HG02610 (cell line): ENCODE measurements around the gene ALKBH2.

Experiments used
- ATAC-seq: cut with Tn5 transposase; IDR thresholded peaks from one replicate; pipeline ENCODE4 v1.9.1; 2021; ENCODE audit warnings: mild to moderate bottlenecking, moderate library complexity; ENCODE audit not compliant: unreplicated experiment

ALKBH2 gene

GRCh38 chr12:109114644-109115043 lies 21.4 kb upstream of the ALKBH2 start:
- no peak for ATAC-seq

- ATAC-seq: no peak
These were observed 20.5 kb upstream of the ALKBH2 start for GRCh38 chr12:109113661-109114321.

GRCh38 chr12:109112720-109113465 lies 19.6 kb upstream of the ALKBH2 start:
- no peak for ATAC-seq

GRCh38 chr12:109110988-109111495 lies 17.8 kb upstream of the ALKBH2 start:
- no peak for ATAC-seq

DNA sequence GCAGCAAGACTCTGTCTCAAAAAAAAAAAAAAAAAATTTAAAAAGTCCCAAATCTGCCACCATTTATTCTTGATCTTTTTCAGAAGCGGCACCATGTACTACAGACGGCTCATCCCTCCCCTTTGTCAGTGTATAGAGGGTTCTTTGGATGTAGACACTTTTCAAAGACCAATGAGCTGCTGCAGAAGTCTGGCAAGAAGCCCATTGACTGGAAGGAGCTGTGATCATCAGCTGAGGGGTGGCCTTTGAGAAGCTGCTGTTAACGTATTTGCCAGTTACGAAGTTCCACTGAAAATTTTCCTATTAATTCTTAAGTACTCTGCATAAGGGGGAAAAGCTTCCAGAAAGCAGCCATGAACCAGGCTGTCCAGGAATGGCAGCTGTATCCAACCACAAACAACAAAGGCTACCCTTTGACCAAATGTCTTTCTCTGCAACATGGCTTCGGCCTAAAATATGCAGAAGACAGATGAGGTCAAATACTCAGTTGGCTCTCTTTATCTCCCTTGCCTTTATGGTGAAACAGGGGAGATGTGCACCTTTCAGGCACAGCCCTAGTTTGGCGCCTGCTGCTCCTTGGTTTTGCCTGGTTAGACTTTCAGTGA lies 16.6 kb upstream of the ALKBH2 start:
- no peak for ATAC-seq

DNA sequence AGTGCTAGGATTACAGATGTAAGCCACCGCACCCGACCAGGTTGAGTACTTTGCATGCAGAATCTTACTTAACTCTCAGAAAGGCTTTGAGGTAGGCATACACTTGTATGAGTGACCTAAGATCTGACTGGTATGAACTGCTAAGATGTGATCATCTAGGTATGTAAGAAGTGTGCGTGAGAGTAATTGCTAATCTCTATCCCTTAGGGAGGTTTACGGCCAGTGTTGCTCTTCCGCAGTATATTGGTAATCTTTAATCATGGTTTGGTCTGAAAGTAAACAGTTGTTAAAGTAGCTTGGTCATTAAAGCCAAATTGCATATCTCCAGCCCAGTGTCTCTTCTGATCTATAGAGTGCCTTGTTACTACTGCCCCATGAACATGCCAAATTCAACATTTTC lies 11.9 kb upstream of the ALKBH2 start:
- ATAC-seq: no peak

- ATAC-seq: no peak
These were observed 9.2 kb upstream of the ALKBH2 start for GRCh38 chr12:109102491-109102890.

DNA sequence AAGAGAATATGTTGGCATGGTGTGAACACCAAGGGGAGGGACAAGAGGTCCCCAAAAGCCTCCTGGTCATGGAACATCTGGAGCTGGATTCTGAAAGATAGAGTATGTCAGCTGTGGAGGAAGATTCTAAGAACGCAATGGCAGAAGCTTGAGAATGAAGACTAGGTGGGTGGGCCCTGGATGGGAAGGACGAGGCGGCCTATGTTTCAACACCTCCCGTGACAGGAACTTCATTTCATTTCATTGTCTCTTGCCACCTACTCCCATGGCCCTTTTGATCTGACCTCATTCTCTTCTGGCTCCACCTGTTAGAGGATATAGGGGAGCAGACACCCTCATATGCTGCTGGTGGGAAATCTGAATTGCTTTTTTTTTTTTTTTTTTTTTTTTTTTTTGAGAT lies 7.5 kb upstream of the ALKBH2 start:
- no peak for ATAC-seq

- no peak for ATAC-seq
These were observed 6.3 kb upstream of the ALKBH2 start for GRCh38 chr12:109099431-109100020.

GRCh38 chr12:109098651-109099050 lies 5.4 kb upstream of the ALKBH2 start:
- ATAC-seq: no peak

- peak; percentile 15 for ATAC-seq
These were observed 4.9 kb upstream of the ALKBH2 start for GRCh38 chr12:109098183-109098604.

- peak; percentile 95 for ATAC-seq
These were observed 4.3 kb upstream of the ALKBH2 start, which contains the start of gene UNG for GRCh38 chr12:109097435-109098182. Gene UNG (plus strand): TSS chr12:109097597. CDS start chr12:109097680, 83 bp downstream.

- no peak for ATAC-seq
These were observed 3.8 kb upstream of the ALKBH2 start for GRCh38 chr12:109097140-109097434.

DNA sequence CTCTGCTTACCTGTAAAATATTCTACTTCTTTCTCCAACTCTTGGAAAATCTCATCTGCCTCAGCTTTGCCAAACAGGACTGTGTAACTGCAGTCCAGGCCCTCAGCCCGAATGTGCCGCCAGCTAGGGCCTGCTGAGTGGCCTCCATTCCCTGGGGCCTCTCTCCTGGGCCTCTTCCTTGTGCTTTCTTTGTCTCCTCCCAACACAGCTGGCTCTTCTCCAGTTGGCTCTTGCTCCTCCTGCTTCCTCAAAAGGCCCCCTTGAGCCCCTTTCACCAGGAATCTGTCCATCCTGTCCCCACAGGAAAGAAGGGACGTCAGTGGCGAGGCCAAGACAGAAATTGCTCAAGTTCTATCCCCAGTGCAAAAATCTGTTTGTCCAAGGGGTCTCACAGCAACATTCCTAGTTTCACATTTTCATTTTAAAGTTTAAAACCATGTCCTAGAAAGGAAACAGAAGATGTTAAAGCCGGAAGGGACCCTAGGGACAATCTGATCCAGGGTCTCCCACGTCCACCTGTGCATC lies 713 bp downstream of the ALKBH2 start:
- ATAC-seq: no peak

GRCh38 chr12:109089683-109090082 lies 3.6 kb downstream of the ALKBH2 start:
- no peak for ATAC-seq

- ATAC-seq: no peak
These were observed 4.5 kb downstream of the ALKBH2 start for GRCh38 chr12:109088818-109089217.

DNA sequence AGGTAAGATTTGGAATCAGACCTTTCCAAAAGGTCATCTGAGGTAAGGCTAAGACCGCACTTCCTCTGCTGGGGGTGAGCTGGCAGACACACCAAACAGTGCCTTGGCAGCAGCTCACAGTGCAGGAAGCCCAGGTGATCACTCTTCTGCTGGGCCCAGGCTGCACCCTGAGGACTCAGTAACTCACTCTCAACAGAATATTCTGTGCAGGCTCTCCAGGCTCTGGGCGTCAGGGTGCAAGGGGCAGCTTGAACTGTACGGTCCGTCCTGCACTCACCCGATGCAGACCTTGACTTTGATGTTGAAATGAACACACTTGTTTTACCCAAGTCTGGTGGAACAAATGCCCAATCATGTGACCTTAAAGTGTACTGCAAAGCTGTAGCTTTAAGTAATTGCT lies 6.0 kb downstream of the ALKBH2 start:
- ATAC-seq: no peak

GRCh38 chr12:109085590-109085989 lies 7.7 kb downstream of the ALKBH2 start:
- no peak for ATAC-seq

DNA sequence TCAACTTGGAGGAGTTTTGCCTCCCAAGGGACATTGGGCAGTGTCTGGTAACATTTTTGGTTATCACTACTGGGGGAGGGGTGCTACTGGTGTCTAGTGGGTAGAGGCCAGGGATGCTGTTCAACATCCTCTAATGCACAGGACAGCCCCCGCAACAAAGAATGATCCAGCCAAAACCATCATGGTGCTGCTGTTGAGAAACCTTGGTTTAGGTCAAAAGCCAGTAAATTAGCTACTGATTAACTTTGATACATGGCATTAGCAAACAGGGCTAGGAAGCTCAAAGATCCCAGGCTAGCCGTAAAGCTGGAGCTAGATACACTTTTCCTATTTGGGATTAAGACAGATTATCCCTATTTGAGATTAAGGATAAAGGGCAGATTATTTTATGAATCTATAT lies 8.8 kb downstream of the ALKBH2 start:
- no peak for ATAC-seq

GRCh38 chr12:109082751-109083150 lies 10.5 kb downstream of the ALKBH2 start:
- no peak for ATAC-seq

GRCh38 chr12:109074866-109075265 lies 18.4 kb downstream of the ALKBH2 start:
- ATAC-seq: no peak
